Activated naive CD8-positive, alpha-beta T cell treated with anti-CD3 and anti-CD28 coated beads, Interleukin-2, amount 10 ng/mL, durations not matched to agents 7 days and 5 days (primary cell): ENCODE results near the gene PKNOX2. TPM values are rescaled to one million over a fixed set of nuclear protein-coding genes. Genes with fewer than 3 reads are reported as not detected.

Experiments
- ATAC-seq: fragments of 150-1000 bp; cut with Tn5 transposase; one replicate; pipeline ENCODE4 v1.10.0; 2021; ENCODE audit warnings: low read depth, moderate library complexity
- POLR2A ChIA-PET: fragments of 350-600 bp; sonication (Branson Sonifier 250); formaldehyde crosslinking; loops from one replicate; lab custom pipeline; 2021; ENCODE audit warnings: antibody characterized with exemption; lab: Charles Lee
- DNase-seq: peaks from one replicate; pipeline ENCODE4 v3.0.0; 2021
- H3K27ac Mint-ChIP-seq: one replicate; pipeline ENCODE4 v1.8.0; 2022; ENCODE audit warnings: mild to moderate bottlenecking, mixed read lengths
- H3K27me3 Mint-ChIP-seq: one replicate; pipeline ENCODE4 v1.8.0; 2022; ENCODE audit warnings: mild to moderate bottlenecking, moderate library complexity, mixed read lengths
- H3K36me3 Mint-ChIP-seq: one replicate; pipeline ENCODE4 v1.8.0; 2021; ENCODE audit warnings: mild to moderate bottlenecking, mixed read lengths
- H3K4me1 Mint-ChIP-seq: one replicate; pipeline ENCODE4 v1.8.0; 2021; ENCODE audit warnings: mixed read lengths
- H3K4me3 Mint-ChIP-seq: one replicate; pipeline ENCODE4 v1.8.0; 2022; ENCODE audit warnings: mild to moderate bottlenecking, moderate library complexity, mixed read lengths
- H3K9me3 Mint-ChIP-seq: one replicate; pipeline ENCODE4 v1.8.0; 2021; ENCODE audit warnings: mixed read lengths
- total RNA-seq, 2 experiments: library from RNA; stranded (reverse); gene quantifications; one replicate each; pipeline ENCODE4 v1.2.3, GENCODE V29; 2021

PKNOX2 gene
- total RNA-seq, 2 experiments from 2014 or later = not detected

DNA sequence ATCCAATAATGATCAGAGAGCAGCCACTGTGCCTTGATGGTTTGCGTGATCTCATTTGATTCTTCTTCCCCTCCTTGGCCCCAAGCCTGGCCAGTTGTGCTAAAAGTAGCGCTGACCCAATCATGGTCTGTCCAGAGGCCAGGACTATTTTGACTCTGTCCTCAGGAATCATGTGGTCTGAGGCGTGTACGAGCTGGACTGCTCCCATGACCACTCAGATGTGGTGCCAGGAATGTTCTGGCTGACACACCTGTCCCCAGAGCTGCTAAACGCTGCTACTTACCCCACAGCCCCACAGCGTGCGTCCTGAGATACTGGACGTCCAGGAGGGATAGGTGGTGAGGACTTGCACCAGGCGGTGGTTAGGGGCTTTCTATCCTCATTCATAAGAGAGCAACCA is 261.1 kb downstream of the PKNOX2 start:
- DNase-seq (no peak), ATAC-seq (no peak)
- H3K36me3 Mint-ChIP-seq = no peaks in the 10 kb centered on the region
- no peaks in the 10 kb centered on the region for H3K9me3 Mint-ChIP-seq
- no peaks in the 10 kb centered on the region for H3K4me1 Mint-ChIP-seq
- no peak overlapping the region for H3K27ac Mint-ChIP-seq
- POLR2A ChIA-PET = no interaction called here
- no peaks in the 10 kb centered on the region for H3K27me3 Mint-ChIP-seq
- no peak overlapping the region for H3K4me3 Mint-ChIP-seq

DNA sequence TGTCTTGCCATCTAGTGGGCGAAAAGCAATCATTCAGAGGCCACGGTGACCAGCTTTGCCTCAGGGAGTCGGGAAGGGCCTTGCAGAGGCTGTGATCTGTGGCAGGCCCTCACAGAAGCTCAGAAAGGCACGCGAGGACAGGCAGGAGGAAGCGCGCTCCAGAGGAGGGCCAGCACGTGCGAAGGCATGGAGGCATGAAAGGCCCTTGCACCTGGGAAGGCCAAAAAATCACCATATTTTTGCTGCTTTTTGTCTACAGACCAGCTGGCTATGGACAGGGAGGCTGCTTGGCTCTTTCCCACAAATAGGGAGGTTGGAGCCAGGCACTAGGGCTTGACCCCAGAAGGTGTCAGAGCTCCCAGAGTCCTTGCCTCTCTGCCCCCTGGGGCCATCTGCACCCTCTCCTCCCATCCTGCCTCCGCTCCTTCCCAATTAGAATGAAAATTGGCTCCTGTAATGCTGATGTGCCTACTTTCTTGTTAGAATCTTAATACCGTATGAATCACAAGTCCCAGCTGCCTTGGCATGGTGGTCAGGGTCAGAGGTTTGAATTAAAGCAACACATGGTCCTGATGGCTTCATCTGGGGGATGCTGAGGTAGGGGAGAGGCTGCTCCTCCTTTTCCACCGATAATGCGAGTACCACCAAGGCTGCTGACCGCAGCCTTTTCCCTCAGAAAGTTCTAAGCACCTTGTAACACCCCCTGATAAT is 262.4 kb downstream of the PKNOX2 start:
- Mint-ChIP-seq H3K36me3 (no peaks in the 10 kb centered on the region), H3K4me3 (no peak overlapping the region), H3K4me1 (no peaks in the 10 kb centered on the region), H3K27ac (no peak overlapping the region), H3K27me3 (no peaks in the 10 kb centered on the region), H3K9me3 (no peaks in the 10 kb centered on the region)
- POLR2A ChIA-PET = no interaction called here
- DNase-seq = no peak
- ATAC-seq = no peak

- H3K27ac Mint-ChIP-seq = no peak overlapping the region
- no peaks in the 10 kb centered on the region for H3K27me3 Mint-ChIP-seq
- H3K9me3 Mint-ChIP-seq = no peaks in the 10 kb centered on the region
- H3K4me1 Mint-ChIP-seq = peaks cover 2% of the 10 kb centered on the region
- H3K36me3 Mint-ChIP-seq = no peaks in the 10 kb centered on the region
- POLR2A ChIA-PET = no interaction called here
- DNase-seq (no peak), ATAC-seq (no peak)
- no peak overlapping the region for H3K4me3 Mint-ChIP-seq
Measured at GRCh38 chr11:125428486-125429173, 264.1 kb downstream of the PKNOX2 start.

- Mint-ChIP-seq H3K27me3 (no peaks in the 10 kb centered on the region), H3K9me3 (no peaks in the 10 kb centered on the region), H3K27ac (no peak overlapping the region), H3K4me3 (no peak overlapping the region), H3K36me3 (no peaks in the 10 kb centered on the region), H3K4me1 (peaks cover 3% of the 10 kb centered on the region)
- POLR2A ChIA-PET = no interaction called here
- ATAC-seq (peak; percentile 48), DNase-seq (peak; percentile 58)
Measured at GRCh38 chr11:125429174-125429707, 264.7 kb downstream of the PKNOX2 start.

DNA sequence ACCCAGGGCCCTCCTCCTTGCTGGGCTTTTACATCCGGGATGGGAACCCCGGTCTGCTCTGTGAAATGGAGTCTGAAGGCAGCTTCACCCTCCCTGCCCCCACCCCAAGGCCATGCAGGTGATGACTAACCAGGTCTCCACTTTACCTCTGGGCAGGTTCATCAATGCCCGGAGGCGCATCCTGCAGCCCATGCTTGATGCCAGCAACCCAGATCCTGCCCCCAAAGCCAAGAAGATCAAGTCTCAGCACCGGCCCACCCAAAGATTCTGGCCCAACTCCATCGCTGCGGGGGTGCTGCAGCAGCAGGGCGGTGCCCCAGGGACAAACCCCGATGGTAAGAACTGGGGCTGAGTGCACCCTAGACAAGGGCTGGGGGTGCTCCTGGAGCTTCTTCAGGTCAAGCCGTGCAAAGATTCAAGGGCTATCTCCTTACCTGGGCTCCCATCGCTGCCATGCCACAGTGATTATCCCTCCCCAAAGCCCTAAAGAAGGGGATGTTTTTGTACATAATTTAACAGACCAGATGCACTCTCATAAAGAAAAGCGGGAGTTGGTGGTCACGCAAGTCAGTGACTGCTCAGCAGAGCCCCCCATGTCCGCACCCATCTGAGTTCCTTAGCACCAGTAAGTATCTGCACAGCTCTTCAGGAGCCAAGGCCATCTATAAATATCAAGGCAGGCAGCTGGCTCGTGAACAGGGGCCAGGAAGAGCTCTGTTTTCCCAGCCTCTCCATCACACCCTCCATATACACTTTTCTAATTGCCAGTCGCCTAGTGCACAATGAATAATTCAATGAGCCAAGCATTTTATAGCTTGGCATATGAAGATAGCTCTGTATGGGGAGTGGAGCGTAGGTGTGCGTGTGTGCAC is 265.5 kb downstream of the PKNOX2 start:
- Mint-ChIP-seq H3K27ac (no peak overlapping the region), H3K4me1 (peaks cover 3% of the 10 kb centered on the region), H3K4me3 (no peak overlapping the region), H3K9me3 (no peaks in the 10 kb centered on the region), H3K36me3 (no peaks in the 10 kb centered on the region), H3K27me3 (no peaks in the 10 kb centered on the region)
- POLR2A ChIA-PET = no interaction called here
- no peak for DNase-seq
- ATAC-seq = no peak

GRCh38 chr11:125431009-125431408 is 266.5 kb downstream of the PKNOX2 start:
- H3K4me3 Mint-ChIP-seq = no peak overlapping the region
- ATAC-seq (no peak), DNase-seq (no peak)
- H3K4me1 Mint-ChIP-seq = peaks cover 3% of the 10 kb centered on the region
- POLR2A ChIA-PET = no interaction called here
- no peaks in the 10 kb centered on the region for H3K9me3 Mint-ChIP-seq
- H3K27ac Mint-ChIP-seq = no peak overlapping the region
- H3K36me3 Mint-ChIP-seq = no peaks in the 10 kb centered on the region
- H3K27me3 Mint-ChIP-seq = peaks cover 6% of the 10 kb centered on the region

- Mint-ChIP-seq H3K4me3 (no peak overlapping the region), H3K36me3 (no peaks in the 10 kb centered on the region), H3K27ac (no peak overlapping the region), H3K4me1 (peaks cover 3% of the 10 kb centered on the region), H3K9me3 (no peaks in the 10 kb centered on the region), H3K27me3 (peaks cover 6% of the 10 kb centered on the region)
- POLR2A ChIA-PET = no interaction called here
- DNase-seq (no peak), ATAC-seq (no peak)
Measured at GRCh38 chr11:125431481-125431880, 266.9 kb downstream of the PKNOX2 start.

GRCh38 chr11:125433454-125434121 is 269.0 kb downstream of the PKNOX2 start:
- no peaks in the 10 kb centered on the region for H3K36me3 Mint-ChIP-seq
- DNase-seq (no peak), ATAC-seq (peak; percentile 51)
- no peak overlapping the region for H3K4me3 Mint-ChIP-seq
- H3K4me1 Mint-ChIP-seq = peaks cover 3% of the 10 kb centered on the region
- H3K9me3 Mint-ChIP-seq = no peaks in the 10 kb centered on the region
- H3K27ac Mint-ChIP-seq = no peak overlapping the region
- POLR2A ChIA-PET = no interaction called here
- peaks cover 13% of the 10 kb centered on the region for H3K27me3 Mint-ChIP-seq

DNA sequence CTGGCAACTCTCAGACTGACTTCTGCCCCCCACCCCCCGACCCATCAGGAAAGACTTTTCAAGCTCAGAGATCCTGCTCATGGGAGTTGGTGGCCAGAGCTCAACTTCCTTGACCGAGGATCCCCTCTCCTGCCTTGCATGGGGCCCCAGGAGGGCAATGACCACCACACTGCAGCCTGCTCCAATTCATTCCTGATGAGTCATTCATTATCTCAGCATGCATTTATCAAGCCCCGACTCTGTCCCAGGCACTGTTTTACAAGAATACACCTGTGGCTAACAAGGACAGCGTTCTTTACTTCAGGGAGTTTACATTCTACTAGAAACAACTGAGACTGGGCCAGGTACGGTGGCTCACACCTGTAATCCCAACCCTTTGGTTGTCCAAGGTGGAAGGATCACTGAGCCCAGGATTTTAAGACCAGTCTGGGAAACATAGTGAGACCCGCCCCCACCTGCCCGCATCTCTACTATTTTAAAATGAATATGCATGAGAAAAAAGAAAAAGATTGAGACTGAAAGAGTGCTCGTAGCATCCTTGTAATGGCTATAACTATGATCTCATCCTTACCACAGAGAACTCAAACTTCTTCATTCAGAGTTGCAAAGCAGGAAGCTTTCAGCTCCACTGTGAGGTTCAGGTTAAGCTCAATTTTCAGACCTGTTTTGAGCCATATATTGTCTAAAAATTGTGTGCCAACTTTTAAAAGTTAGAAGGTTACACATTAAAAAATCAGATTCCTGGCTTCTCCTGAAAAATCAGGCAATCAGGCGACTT is 271.1 kb downstream of the PKNOX2 start:
- POLR2A ChIA-PET = no interaction called here
- Mint-ChIP-seq H3K27me3 (peaks cover 19% of the 10 kb centered on the region), H3K4me1 (peaks cover 3% of the 10 kb centered on the region), H3K36me3 (no peaks in the 10 kb centered on the region), H3K27ac (no peak overlapping the region), H3K9me3 (no peaks in the 10 kb centered on the region), H3K4me3 (no peak overlapping the region)
- no peak for ATAC-seq
- DNase-seq = no peak

DNA sequence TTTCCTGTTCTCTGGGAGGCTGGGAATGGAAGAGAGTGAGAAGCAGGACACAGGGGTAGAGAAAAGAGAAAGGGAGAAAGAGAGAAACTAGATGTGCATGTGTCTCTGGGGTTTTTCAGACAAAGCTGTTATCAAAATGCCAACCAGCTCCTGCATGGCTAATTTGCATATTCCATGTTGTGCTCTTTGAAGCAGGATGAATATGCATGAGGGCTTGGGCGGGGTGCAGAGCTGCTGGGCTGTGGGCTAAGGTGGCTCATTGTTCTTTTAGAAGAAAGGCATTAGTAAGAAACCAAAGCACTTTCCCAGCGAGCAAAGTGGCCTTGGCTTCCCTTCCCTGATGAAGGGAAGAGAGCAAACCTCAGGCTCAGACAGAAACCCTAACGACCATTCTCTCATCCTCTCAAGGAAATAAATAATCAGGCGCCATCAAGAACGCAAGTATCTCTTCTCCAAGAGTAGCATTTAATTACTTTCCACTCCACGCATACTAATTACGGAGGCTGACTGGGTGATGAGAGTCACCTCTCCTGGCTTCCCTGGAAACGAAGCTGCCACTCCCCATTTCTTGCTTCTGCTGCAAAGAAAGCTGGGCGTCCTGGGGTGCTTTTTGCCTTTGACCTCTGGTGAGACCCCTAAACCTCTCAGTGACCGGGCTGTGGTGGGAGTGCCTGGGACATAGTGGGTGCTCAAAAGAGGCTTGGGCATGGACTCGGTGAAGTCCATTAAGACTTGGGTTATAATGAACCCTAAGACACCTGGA is 277.3 kb downstream of the PKNOX2 start:
- POLR2A ChIA-PET = no interaction called here
- DNase-seq (no peak), ATAC-seq (no peak)
- H3K4me1 Mint-ChIP-seq = peaks cover 3% of the 10 kb centered on the region
- H3K27ac Mint-ChIP-seq = no peak overlapping the region
- H3K4me3 Mint-ChIP-seq = no peak overlapping the region
- no peaks in the 10 kb centered on the region for H3K9me3 Mint-ChIP-seq
- peaks cover 27% of the 10 kb centered on the region for H3K27me3 Mint-ChIP-seq
- H3K36me3 Mint-ChIP-seq = no peaks in the 10 kb centered on the region

GRCh38 chr11:125442946-125443345 is 278.4 kb downstream of the PKNOX2 start:
- ATAC-seq (no peak), DNase-seq (no peak)
- H3K9me3 Mint-ChIP-seq = no peaks in the 10 kb centered on the region
- H3K27ac Mint-ChIP-seq = no peak overlapping the region
- H3K4me3 Mint-ChIP-seq = no peak overlapping the region
- POLR2A ChIA-PET = no interaction called here
- peaks cover 26% of the 10 kb centered on the region for H3K27me3 Mint-ChIP-seq
- H3K36me3 Mint-ChIP-seq = no peaks in the 10 kb centered on the region
- H3K4me1 Mint-ChIP-seq = peaks cover 3% of the 10 kb centered on the region

GRCh38 chr11:125443767-125444311 is 279.3 kb downstream of the PKNOX2 start:
- Mint-ChIP-seq H3K27me3 (peaks cover 23% of the 10 kb centered on the region), H3K36me3 (no peaks in the 10 kb centered on the region), H3K4me3 (no peak overlapping the region), H3K27ac (no peak overlapping the region), H3K4me1 (peaks cover 3% of the 10 kb centered on the region), H3K9me3 (no peaks in the 10 kb centered on the region)
- POLR2A ChIA-PET = no interaction called here
- ATAC-seq (no peak), DNase-seq (no peak)
